H1 (cell line): Measurements from ENCODE around the gene ZNF20. TPM values are rescaled to one million over a fixed set of nuclear protein-coding genes. Genes with fewer than 3 reads are reported as not detected.

ENCODE experiments used
- BRCA1 ChIP-seq: IDR thresholded peaks from 2 replicates; pipeline ENCODE4 v1.6.1; 2012; ENCODE audit warnings: low read depth, low read length, improper control_type of control experiment
- CBX8 ChIP-seq: fragments of 300-800, 300-1000 bp; sonication (generic); IDR thresholded peaks from 2 replicates; pipeline ENCODE4 v1.7.1; 2016; ENCODE audit warnings: low read depth, low read length, borderline replicate concordance
- JUND ChIP-seq: IDR thresholded peaks from 2 replicates; pipeline ENCODE4 v1.6.1; 2011; ENCODE audit warnings: mild to moderate bottlenecking, improper control_type of control experiment, low read length
- NRF1 ChIP-seq: IDR thresholded peaks from 2 replicates; pipeline ENCODE4 v1.6.1; 2011; ENCODE audit warnings: mild to moderate bottlenecking, low read depth, low read length, improper control_type of control experiment
- POLR2AphosphoS5 ChIP-seq: IDR thresholded peaks from 2 replicates; pipeline ENCODE4 v1.6.1; 2011; ENCODE audit warnings: low read depth, low read length
- RAD21 ChIP-seq, 2 experiments: IDR thresholded peaks in 1 of 2; conservative IDR thresholded peaks in 1 of 2; 2 replicates each; pipeline ENCODE4 v1.6.1; 2011; ENCODE audit warnings: low read depth in 2 of 2, low read length in 2 of 2, improper control_type of control experiment in 1 of 2, inconsistent platforms in 1 of 2, mild to moderate bottlenecking in 1 of 2, moderate library complexity in 1 of 2
- RBBP5 ChIP-seq: IDR thresholded peaks from 2 replicates; pipeline ENCODE4 v1.7.1; 2012; ENCODE audit warnings: low read depth, mild to moderate bottlenecking, inconsistent platforms, low read length, moderate library complexity, borderline replicate concordance
- SP1 ChIP-seq: IDR thresholded peaks from 2 replicates; pipeline ENCODE4 v1.6.1; 2011; ENCODE audit warnings: low read depth, low read length
- TAF1 ChIP-seq: IDR thresholded peaks from 2 replicates; pipeline ENCODE4 v1.6.1; 2011; ENCODE audit warnings: mild to moderate bottlenecking, low read depth, low read length
- TEAD4 ChIP-seq: IDR thresholded peaks from 2 replicates; pipeline ENCODE4 v1.6.1; 2012; ENCODE audit warnings: low read depth, low read length, inconsistent platforms, mixed read lengths
- polyA plus RNA-seq, 7 experiments: library from polyadenylated mRNA; depleted of rRNA in 3 of 7; stranded (reverse) in 5 of 7; unstranded in 2 of 7; fragments of >200 nt in 5 of 7; fragments of 200-250 nt in 2 of 7; gene quantifications; 1 replicate in 5 of 7; 2 replicates in 1 of 7; 4 replicates in 1 of 7; pipeline versions ENCODE4 v1.2.1 to v1.2.3, GENCODE V29; 2011 to 2013; ENCODE audit warnings: missing spikeins in 2 of 7, mixed read lengths in 2 of 7
- total RNA-seq: library from RNA; stranded (reverse); fragmentation: NEBNext Ultra II Directional; extraction: Animal tissue kit (Norgen Biotek cat#: 25700); gene quantifications from 2 replicates; pipeline ENCODE4 v1.2.1, GENCODE V29; 2021
- TF ChIP-seq, protein P1 (sequence below): IDR thresholded peaks from 2 replicates; pipeline ENCODE4 v1.6.1; 2012; ENCODE audit warnings: low read length, inconsistent platforms

ZNF20 gene
- total and polyA plus RNA-seq, 2 of the 8 experiments (the other 6 are each of a cell fraction or from before 2014, with no cell fraction given), result 1.6 to 9.0 TPM

DNA sequence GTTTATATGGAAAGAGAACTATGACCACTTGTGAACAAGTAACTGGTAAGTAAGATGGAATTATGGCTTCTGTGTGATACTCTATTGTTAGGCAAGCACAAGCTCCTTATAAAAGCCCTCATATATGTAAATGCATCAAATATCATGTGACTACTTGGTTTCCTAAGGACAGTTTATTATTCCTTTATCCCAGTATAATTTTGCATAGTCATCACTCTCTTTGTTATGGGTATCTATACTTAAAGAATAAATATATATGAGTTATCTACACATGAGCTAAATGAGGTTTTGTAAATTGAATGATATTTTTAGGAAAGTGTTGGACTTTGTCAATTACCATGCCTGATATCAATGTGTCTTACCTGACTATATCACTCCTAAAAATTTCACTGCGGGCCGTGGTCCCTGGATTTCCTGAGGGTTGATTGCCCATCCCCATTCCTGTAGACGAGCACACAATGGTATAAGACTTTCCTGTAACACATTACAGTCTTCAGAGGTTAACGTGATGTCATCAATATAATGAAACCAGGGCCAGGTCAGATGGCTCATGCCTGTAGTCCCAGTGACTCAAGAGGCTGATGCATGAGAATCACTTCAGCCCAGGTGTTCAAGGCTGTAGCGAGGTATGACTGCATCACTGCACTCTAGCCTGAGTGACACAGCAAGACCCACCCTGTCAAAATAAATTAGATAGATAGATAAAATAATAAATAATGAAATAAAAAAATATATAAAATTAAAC is 54.9 kb downstream of the ZNF20 start (continued):
- TF ChIP-seq TEAD4 (no peak), TAF1 (no peak), POLR2AphosphoS5 (no peak), RBBP5 (no peak), RAD21 (IDR thresholded peaks at IDR 0.05 in 1 of 2, conservative IDR thresholded peaks at IDR 0.05 in 1 of 2; ENCODE audit: low read depth in 2 of 2, low read length in 2 of 2) (no peak), NRF1 (no peak), CBX8 (no peak), JUND (no peak), BRCA1 (no peak), SP1 (no peak)
- TF ChIP-seq, protein P1, sequence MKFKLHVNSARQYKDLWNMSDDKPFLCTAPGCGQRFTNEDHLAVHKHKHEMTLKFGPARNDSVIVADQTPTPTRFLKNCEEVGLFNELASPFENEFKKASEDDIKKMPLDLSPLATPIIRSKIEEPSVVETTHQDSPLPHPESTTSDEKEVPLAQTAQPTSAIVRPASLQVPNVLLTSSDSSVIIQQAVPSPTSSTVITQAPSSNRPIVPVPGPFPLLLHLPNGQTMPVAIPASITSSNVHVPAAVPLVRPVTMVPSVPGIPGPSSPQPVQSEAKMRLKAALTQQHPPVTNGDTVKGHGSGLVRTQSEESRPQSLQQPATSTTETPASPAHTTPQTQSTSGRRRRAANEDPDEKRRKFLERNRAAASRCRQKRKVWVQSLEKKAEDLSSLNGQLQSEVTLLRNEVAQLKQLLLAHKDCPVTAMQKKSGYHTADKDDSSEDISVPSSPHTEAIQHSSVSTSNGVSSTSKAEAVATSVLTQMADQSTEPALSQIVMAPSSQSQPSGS, result no peak
